ENCODE results near the gene BRPF1.

- TF ChIP-seq, protein P1, sequence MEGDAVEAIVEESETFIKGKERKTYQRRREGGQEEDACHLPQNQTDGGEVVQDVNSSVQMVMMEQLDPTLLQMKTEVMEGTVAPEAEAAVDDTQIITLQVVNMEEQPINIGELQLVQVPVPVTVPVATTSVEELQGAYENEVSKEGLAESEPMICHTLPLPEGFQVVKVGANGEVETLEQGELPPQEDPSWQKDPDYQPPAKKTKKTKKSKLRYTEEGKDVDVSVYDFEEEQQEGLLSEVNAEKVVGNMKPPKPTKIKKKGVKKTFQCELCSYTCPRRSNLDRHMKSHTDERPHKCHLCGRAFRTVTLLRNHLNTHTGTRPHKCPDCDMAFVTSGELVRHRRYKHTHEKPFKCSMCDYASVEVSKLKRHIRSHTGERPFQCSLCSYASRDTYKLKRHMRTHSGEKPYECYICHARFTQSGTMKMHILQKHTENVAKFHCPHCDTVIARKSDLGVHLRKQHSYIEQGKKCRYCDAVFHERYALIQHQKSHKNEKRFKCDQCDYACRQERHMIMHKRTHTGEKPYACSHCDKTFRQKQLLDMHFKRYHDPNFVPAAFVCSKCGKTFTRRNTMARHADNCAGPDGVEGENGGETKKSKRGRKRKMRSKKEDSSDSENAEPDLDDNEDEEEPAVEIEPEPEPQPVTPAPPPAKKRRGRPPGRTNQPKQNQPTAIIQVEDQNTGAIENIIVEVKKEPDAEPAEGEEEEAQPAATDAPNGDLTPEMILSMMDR (IDR thresholded peaks at IDR 0.05), result no peak
- TF ChIP-seq POLR2AphosphoS5 (IDR thresholded peaks at IDR 0.05), result no peak
These were observed 50.0 kb downstream of the BRPF1 start for GRCh38 chr3:9781551-9781950.
